ENCODE measurements around the gene HTR2B.
"Not testable (repeated sequence)": the region's sequence is repeated elsewhere in the genome, so short reads cannot be mapped to it uniquely, and the experiment has no call there.

HTR2B gene

GRCh38 chr2:231124838-231125568 is at the start of gene HTR2B:
Gene HTR2B, minus strand, starts transcription at chr2:231125042. Its CDS starts 1,278 bp downstream, at chr2:231123764.
- no peak for DNase-seq

GRCh38 chr2:231174211-231174651 is 49.4 kb upstream of the HTR2B start:
- no peak for DNase-seq

GRCh38 chr2:231172025-231172424 is 47.2 kb upstream of the HTR2B start:
- no peak for DNase-seq

- no peak for DNase-seq
Observed at GRCh38 chr2:231170055-231170454, 45.2 kb upstream of the HTR2B start.

- no peak for DNase-seq
Observed at GRCh38 chr2:231169488-231169887, 44.6 kb upstream of the HTR2B start.

- DNase-seq = no peak
Observed at GRCh38 chr2:231168460-231169139, 43.8 kb upstream of the HTR2B start.

GRCh38 chr2:231167745-231168459 is 43.1 kb upstream of the HTR2B start:
- no peak for DNase-seq

- DNase-seq = no peak
Observed at GRCh38 chr2:231163414-231164095, 38.7 kb upstream of the HTR2B start.

- DNase-seq = no peak
Observed at GRCh38 chr2:231163011-231163410, 38.2 kb upstream of the HTR2B start.

- DNase-seq = no peak
Observed at GRCh38 chr2:231161877-231162329, 37.1 kb upstream of the HTR2B start.

GRCh38 chr2:231161252-231161839 is 36.5 kb upstream of the HTR2B start:
- DNase-seq = no peak

- DNase-seq = no peak
Observed at GRCh38 chr2:231160701-231161100, 35.9 kb upstream of the HTR2B start.

- no peak for DNase-seq
Observed at GRCh38 chr2:231159306-231159705, 34.5 kb upstream of the HTR2B start.

- no peak for DNase-seq
Observed at GRCh38 chr2:231152800-231153557, 28.1 kb upstream of the HTR2B start.

- DNase-seq = no peak
Observed at GRCh38 chr2:231146665-231147064, 21.8 kb upstream of the HTR2B start.

GRCh38 chr2:231144896-231145295 is 20.1 kb upstream of the HTR2B start:
- DNase-seq = no peak

- DNase-seq = not testable (repeated sequence)
Observed at GRCh38 chr2:231140808-231141207, 16.0 kb upstream of the HTR2B start.

- DNase-seq = no peak
Observed at GRCh38 chr2:231139796-231140195, 15.0 kb upstream of the HTR2B start.

GRCh38 chr2:231138699-231139098 is 13.9 kb upstream of the HTR2B start:
- DNase-seq = no peak

- peak; percentile 46 for DNase-seq
Observed at GRCh38 chr2:231134910-231135655, 10.2 kb upstream of the HTR2B start.

Data from NCI-H82 (cell line).